ENCODE measurements around the gene PLEKHA6. TPM values are rescaled to one million over a fixed set of nuclear protein-coding genes. Genes with fewer than 3 reads are reported as not detected.

Gene PLEKHA6
- 20.3 to 28.8 TPM (median 24.2 TPM) in 5 replicates for total RNA-seq (2022; extraction: Qiagen RNA extraction; ENCODE audit: low read depth)

GRCh38 chr1:204359474-204360255 lies at the start of gene PLEKHA6:
Gene PLEKHA6 (minus strand): TSS chr1:204359929. CDS start chr1:204273727, 86,202 bp downstream.

GRCh38 chr1:204213668-204214662 lies 145.8 kb downstream of the PLEKHA6 start, which contains the start of gene GOLT1A:
Gene GOLT1A (minus strand): TSS chr1:204213988. CDS start chr1:204213906, 82 bp downstream.

GRCh38 chr1:204196068-204196795 lies 163.5 kb downstream of the PLEKHA6 start, which contains the start of gene KISS1:
Gene KISS1 (minus strand): TSS chr1:204196491. CDS start chr1:204192876, 3,615 bp downstream.

Other genes starting within 250 kb of the PLEKHA6 start
- gene ETNK2, start 207.9 kb downstream of the PLEKHA6 start, total RNA-seq (2022; extraction: Qiagen RNA extraction; ENCODE audit: low read depth), result 3.0 to 4.1 TPM (median 3.4 TPM) in 5 replicates
- not detected in 5 replicates for gene REN, start 193.6 kb downstream of the PLEKHA6 start, total RNA-seq (2022; extraction: Qiagen RNA extraction; ENCODE audit: low read depth)
- gene KISS1, start 163.4 kb downstream of the PLEKHA6 start, total RNA-seq (2022; extraction: Qiagen RNA extraction; ENCODE audit: low read depth), result 0.21 to 1.0 TPM (median 0.61 TPM) in 4 of 5 replicates, not detected in the other
- 3.5 to 6.8 TPM (median 4.7 TPM) in 5 replicates for gene GOLT1A, start 145.9 kb downstream of the PLEKHA6 start, total RNA-seq (2022; extraction: Qiagen RNA extraction; ENCODE audit: low read depth)
- gene PPP1R15B, start 51.9 kb upstream of the PLEKHA6 start, total RNA-seq (2022; extraction: Qiagen RNA extraction; ENCODE audit: low read depth), result 24.0 to 31.2 TPM (median 25.8 TPM) in 5 replicates
- 6.1 to 7.8 TPM (median 7.0 TPM) in 5 replicates for gene PIK3C2B, start 134.9 kb upstream of the PLEKHA6 start, total RNA-seq (2022; extraction: Qiagen RNA extraction; ENCODE audit: low read depth)
- gene MDM4, start 156.5 kb upstream of the PLEKHA6 start, total RNA-seq (2022; extraction: Qiagen RNA extraction; ENCODE audit: low read depth), result 3.5 to 5.6 TPM (median 4.3 TPM) in 5 replicates

Data from A549 treated with CpdA at 1 μM for 4 hours (cell line).